Ovary (tissue), 9 donors: ENCODE data around the gene MIPEP. TPM values are rescaled to one million over a fixed set of nuclear protein-coding genes. Genes with fewer than 3 reads are reported as not detected.

Source experiments
- DNase-seq, 5 donors: peaks; one replicate each; pipeline ENCODE4 v3.0.0-alpha.2; 2019 to 2020
- H3K27ac ChIP-seq, 2 donors: fragments of 200-600 bp; one replicate each; pipeline versions ENCODE4 v1.5.1 to v1.8.0; 2019 to 2022
- H3K27me3 ChIP-seq: fragments of 200-600 bp; one replicate; pipeline ENCODE4 v1.8.0; 2022
- H3K36me3 ChIP-seq: fragments of 200-600 bp; sonication (generic); one replicate; pipeline ENCODE4 v1.5.1; 2019
- H3K4me1 ChIP-seq: one replicate; pipeline ENCODE4 v1.8.1; 2013; ENCODE audit warnings: mild to moderate bottlenecking, moderate library complexity; ENCODE audit not compliant: insufficient read depth
- H3K4me3 ChIP-seq: fragments of 200-600 bp; sonication (generic); one replicate; pipeline ENCODE4 v1.5.1; 2017
- H3K9me3 ChIP-seq, 2 donors: fragments of 200-600 bp in 1 of 2; sonication (generic) in 1 of 2; one replicate each; pipeline versions ENCODE4 v1.5.1 to v1.8.1; 2013 to 2019; ENCODE audit warnings: mild to moderate bottlenecking in 1 of 2, moderate library complexity in 1 of 2
- EP300 ChIP-seq: sonication (generic); formaldehyde crosslinking; IDR thresholded peaks from one replicate; pipeline ENCODE4 v1.6.1; 2017; ENCODE audit warnings: antibody characterized with exemption
- POLR2A ChIP-seq: fragments of 450-650 bp; IDR thresholded peaks from one replicate; pipeline ENCODE4 v1.6.1; 2017; ENCODE audit warnings: antibody characterized with exemption, mild to moderate bottlenecking, moderate library complexity
- WGBS, 3 donors: extraction: QIAGEN DNeasy Blood & Tissue Kit in 1 of 3; methylation state at CpG; one replicate each; pipeline versions ENCODE4 v1.1.5 to v1.1.7; 2013 to 2017; 5-methylcytosine and 5-hydroxymethylcytosine counted together
- intact Hi-C, 4 donors: fragments of 100-400 bp; cut with DNase I; formaldehyde crosslinking; loops; one replicate each; pipeline versions ENCODE4 v1.11.0 to v1.15.1; 2022 to 2023
- polyA plus RNA-seq, 2 donors: library from polyadenylated mRNA; stranded (reverse); fragments of 200-250 nt in 1 of 2; fragments of 350-450 nt in 1 of 2; fragmentation: Illumina TruSeq in 1 of 2; extraction: RNeasy Lipid Tissue Mini Kit (QIAGEN cat#74804) in 1 of 2; gene quantifications; one replicate each; pipeline ENCODE4 v1.2.3, GENCODE V29; 2013 to 2014
- total RNA-seq, 7 donors: library from RNA; depleted of rRNA in 2 of 7; stranded (reverse); fragments of >200 nt in 2 of 7; fragmentation: NEBNext Ultra II Directional in 3 of 7; extraction: Animal tissue kit (Norgen Biotek cat#: 25700) in 3 of 7; gene quantifications; one replicate each; pipeline versions ENCODE4 v1.1.0 to v1.2.4, GENCODE V29; 2016 to 2023
- TF ChIP-seq, protein P1 (sequence below), 3 donors: fragments of 450-650 bp in 2 of 3; fragments of 200-600 bp in 1 of 3; IDR thresholded peaks; one replicate each; pipeline versions ENCODE4 v1.5.1 to v1.8.0; 2016 to 2022; ENCODE audit warnings: antibody characterized with exemption in 3 of 3, mild to moderate bottlenecking in 1 of 3
- donor health status: DM: no; HTN: no; CAD: no; lungs with moderate emphysema.
- donor health status: DM: no; HTN: no; CAD: no.
- donor health status: Bipolar disorder and iron deficiency.
- donor health status: DM: yes; HTN: yes; CAD: no.
- donor health status: DM: no; HTN: no; CAD: no.
- donor health status: DM: yes; HTN: yes; CAD: no.

The MIPEP gene
- total and polyA plus RNA-seq, 9 donors, result 7.1 to 18.8 (median 12.9) TPM

DNA sequence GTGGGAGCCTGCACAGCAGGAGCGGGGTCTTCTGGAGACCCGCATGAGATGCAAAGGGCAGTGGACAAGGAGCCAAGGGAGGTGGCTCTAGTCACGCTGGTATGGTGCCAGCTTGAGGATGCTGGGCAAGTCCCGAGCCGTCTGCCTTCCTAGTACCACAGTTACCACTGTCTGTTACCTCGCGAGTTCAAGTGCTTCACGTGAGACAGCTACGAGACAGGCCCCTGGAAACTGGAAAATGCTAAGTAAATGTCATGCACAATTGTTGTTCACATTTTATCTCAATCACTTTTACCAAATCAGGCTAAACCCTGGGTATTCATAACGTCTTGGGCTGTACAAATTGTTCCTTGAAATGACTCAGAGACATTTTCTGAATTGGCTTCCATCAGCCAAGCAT lies 163.3 kb downstream of the MIPEP start:
- Histone ChIP-seq H3K27me3 (no peaks in the 10 kb centered on the region), H3K27ac (no peak overlapping the region), H3K36me3 (no peaks in the 10 kb centered on the region), H3K4me3 (no peak overlapping the region), H3K9me3 (no peaks in the 10 kb centered on the region), H3K4me1 (peaks cover 3% of the 10 kb centered on the region)
- WGBS, 3 donors, result 77 to 87% (median 78%) methylated on average over 10 of the region's 10 CpGs
- intact Hi-C loops, result no loop called here
- no peak for DNase-seq
- TF ChIP-seq EP300, result no peak
- no peak for TF ChIP-seq POLR2A
- TF ChIP-seq, protein P1, sequence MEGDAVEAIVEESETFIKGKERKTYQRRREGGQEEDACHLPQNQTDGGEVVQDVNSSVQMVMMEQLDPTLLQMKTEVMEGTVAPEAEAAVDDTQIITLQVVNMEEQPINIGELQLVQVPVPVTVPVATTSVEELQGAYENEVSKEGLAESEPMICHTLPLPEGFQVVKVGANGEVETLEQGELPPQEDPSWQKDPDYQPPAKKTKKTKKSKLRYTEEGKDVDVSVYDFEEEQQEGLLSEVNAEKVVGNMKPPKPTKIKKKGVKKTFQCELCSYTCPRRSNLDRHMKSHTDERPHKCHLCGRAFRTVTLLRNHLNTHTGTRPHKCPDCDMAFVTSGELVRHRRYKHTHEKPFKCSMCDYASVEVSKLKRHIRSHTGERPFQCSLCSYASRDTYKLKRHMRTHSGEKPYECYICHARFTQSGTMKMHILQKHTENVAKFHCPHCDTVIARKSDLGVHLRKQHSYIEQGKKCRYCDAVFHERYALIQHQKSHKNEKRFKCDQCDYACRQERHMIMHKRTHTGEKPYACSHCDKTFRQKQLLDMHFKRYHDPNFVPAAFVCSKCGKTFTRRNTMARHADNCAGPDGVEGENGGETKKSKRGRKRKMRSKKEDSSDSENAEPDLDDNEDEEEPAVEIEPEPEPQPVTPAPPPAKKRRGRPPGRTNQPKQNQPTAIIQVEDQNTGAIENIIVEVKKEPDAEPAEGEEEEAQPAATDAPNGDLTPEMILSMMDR (IDR thresholded peaks at IDR 0.05), result no peak

DNA sequence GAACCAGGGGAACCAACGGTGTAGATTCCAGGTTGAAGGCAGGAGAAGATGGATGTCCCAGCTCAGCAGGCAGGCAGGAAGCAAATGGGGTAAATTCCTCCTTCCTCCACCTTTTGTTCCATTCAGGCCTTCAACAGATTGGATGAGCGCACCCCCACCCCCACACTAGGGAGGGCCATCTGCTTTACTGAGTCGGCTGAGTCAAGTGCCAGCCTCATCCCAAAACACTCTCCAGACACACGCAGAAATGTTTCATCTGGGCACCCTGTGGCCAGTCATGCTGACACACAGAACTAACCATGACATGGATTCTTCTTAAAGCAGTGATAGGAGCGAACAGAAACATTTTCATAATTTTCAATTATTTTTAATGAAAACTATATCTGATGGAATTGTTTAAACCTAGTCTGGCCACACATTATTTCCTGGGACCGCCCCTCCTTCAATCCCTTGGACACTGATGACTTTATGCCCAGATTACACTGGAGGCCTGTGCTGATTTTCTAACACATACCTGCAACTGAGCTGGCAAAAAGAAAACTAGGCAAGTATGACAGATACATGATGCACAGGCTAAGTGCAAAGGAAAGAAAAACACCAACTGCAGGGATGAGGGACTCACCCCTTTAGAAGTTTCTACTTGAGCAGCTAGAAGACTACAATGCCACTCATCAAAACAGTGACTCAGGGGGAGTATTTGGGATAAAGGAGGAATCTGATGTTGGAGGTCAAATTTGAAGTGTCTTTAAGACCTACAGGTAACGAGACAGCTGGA lies 164.8 kb downstream of the MIPEP start:
- Histone ChIP-seq H3K4me1 (peaks cover 2% of the 10 kb centered on the region), H3K36me3 (no peaks in the 10 kb centered on the region), H3K27ac (no peak overlapping the region), H3K9me3 (no peaks in the 10 kb centered on the region), H3K4me3 (no peak overlapping the region), H3K27me3 (no peaks in the 10 kb centered on the region)
- WGBS, 3 donors, result 83 to 89% (median 87%) methylated on average over 7 of the region's 7 CpGs
- no peak for DNase-seq
- TF ChIP-seq, protein P1 (IDR thresholded peaks at IDR 0.05), result no peak
- TF ChIP-seq EP300, result no peak
- TF ChIP-seq POLR2A, result no peak
- intact Hi-C loops, result no loop called here

- H3K36me3 ChIP-seq, result no peaks in the 10 kb centered on the region
- intact Hi-C loops, result no loop called here
- no peak overlapping the region for H3K27ac ChIP-seq
- no peak for DNase-seq
- H3K9me3 ChIP-seq, result no peaks in the 10 kb centered on the region
- H3K4me1 ChIP-seq, result peaks cover 2% of the 10 kb centered on the region
- TF ChIP-seq EP300 (no peak), POLR2A (no peak)
- 3 to 10% (median 7%) methylated on average over 1 of the region's 1 CpG for WGBS, 3 donors
- no peaks in the 10 kb centered on the region for H3K27me3 ChIP-seq
- H3K4me3 ChIP-seq, result no peak overlapping the region
These were observed 165.7 kb downstream of the MIPEP start for GRCh38 chr13:23723471-23723870.

- 78 to 82% (median 78%) methylated on average over 6 of the region's 6 CpGs for WGBS, 3 donors
- Histone ChIP-seq H3K9me3 (no peaks in the 10 kb centered on the region), H3K27ac (no peak overlapping the region), H3K36me3 (no peaks in the 10 kb centered on the region), H3K27me3 (no peaks in the 10 kb centered on the region), H3K4me3 (no peak overlapping the region), H3K4me1 (peaks cover 2% of the 10 kb centered on the region)
- intact Hi-C loops, result no loop called here
- TF ChIP-seq, protein P1 (IDR thresholded peaks at IDR 0.05), result no peak
- TF ChIP-seq EP300, result no peak
- TF ChIP-seq POLR2A, result no peak
- no peak for DNase-seq
These were observed 166.3 kb downstream of the MIPEP start for GRCh38 chr13:23722726-23723453.

- 22 to 43% (median 33%) methylated on average over 2 of the region's 2 CpGs for WGBS, 3 donors
- intact Hi-C loops, result loop anchor here in 1 of 4 donors (10.0 kb wide), 1 partner anchor 146 kb away; no protein-coding TSS in a partner anchor
- H3K9me3 ChIP-seq, result no peaks in the 10 kb centered on the region
- peaks cover under 1% of the 10 kb centered on the region for H3K4me1 ChIP-seq
- DNase-seq, result no peak
- no peak overlapping the region for H3K27ac ChIP-seq
- no peaks in the 10 kb centered on the region for H3K27me3 ChIP-seq
- H3K4me3 ChIP-seq, result no peak overlapping the region
- H3K36me3 ChIP-seq, result no peaks in the 10 kb centered on the region
- TF ChIP-seq EP300, result no peak
- no peak for TF ChIP-seq POLR2A
- TF ChIP-seq, protein P1 (IDR thresholded peaks at IDR 0.05), result no peak
These were observed 170.2 kb downstream of the MIPEP start for GRCh38 chr13:23718996-23719395.
